GM19035 (cell line): ENCODE measurements around the gene G6PC2.
"Not testable (repeated sequence)": the region's sequence is repeated elsewhere in the genome, so short reads cannot be mapped to it uniquely, and the experiment has no call there.

Experiments used
- ATAC-seq: cut with Tn5 transposase; IDR thresholded peaks from one replicate; pipeline ENCODE4 v1.9.1; 2021; ENCODE audit not compliant: unreplicated experiment

The G6PC2 gene, protein sequence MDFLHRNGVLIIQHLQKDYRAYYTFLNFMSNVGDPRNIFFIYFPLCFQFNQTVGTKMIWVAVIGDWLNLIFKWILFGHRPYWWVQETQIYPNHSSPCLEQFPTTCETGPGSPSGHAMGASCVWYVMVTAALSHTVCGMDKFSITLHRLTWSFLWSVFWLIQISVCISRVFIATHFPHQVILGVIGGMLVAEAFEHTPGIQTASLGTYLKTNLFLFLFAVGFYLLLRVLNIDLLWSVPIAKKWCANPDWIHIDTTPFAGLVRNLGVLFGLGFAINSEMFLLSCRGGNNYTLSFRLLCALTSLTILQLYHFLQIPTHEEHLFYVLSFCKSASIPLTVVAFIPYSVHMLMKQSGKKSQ

DNA sequence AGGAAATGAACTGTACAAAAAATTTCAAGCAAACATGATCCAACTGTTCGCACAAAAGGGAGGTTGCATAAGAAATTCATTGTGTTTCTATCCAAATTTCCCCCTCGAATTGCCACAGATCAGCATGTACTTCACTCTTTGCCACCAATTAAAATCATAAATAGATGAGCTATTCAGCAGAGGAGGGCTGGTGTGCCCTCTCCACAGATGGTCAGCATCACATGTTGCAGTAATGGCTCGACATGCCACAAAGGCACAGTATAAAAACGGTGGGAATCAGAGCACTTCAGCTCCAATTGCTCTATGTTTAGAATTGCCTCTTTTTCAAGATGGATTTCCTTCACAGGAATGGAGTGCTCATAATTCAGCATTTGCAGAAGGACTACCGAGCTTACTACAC, at the start of gene G6PC2:
Gene G6PC2 (plus strand): TSS at position 289 of the 400 bp plus-strand sequence. CDS start 41 bp downstream, at position 330.
- ATAC-seq = no peak

DNA sequence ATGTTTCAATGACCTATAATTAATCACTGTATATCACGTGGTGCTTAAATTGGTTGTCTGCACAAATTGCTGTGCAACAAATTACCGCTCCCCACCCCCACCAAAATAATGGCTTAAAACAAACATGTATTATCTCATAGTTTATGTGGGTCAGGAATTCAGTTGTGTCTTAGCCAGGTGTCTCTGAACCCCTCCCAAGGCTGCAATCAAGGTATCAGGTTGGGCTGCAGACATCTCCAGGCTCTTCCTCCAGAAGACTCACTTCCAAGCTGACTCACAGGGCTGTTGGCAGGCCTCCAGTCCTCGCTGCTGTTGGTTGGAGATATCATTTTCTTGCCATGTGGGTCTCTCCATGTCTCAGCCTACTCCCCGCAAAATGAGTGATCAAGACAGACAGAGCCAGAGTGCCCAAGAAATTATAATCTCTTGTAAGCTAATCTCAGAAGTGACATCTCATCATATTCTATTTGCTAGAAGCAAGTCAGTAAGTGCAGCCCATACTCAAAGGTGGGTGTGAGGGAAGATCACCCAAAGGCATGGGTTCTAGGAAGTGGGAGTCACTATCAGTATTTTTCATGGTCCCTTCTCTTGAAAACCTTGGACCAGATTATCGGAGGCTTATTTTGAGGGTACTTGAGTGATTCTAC, 49.3 kb upstream of the G6PC2 start:
- ATAC-seq = no peak

DNA sequence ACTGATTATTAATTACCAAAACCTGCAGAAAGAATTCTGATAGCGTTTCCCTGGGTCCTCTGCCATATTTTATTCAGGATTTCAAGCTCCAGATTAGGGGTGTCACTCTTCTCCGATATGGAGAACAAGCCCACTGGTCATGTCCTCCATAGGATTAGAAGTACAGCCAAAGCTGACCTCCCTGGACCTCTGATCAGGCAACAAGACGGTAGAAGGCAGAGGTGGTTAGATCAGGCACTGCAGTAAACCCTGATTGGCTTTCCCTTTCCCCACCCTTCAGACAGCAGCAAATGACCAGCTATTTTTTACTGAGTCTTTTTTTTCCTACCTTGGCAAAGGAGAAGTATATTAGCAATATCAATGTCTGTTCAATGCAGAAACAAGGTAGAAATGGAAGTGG, 48.6 kb upstream of the G6PC2 start:
- ATAC-seq = no peak

- ATAC-seq = no peak
Measured at GRCh38 chr2:168853471-168853870, 47.6 kb upstream of the G6PC2 start.

GRCh38 chr2:168854651-168855050, 46.4 kb upstream of the G6PC2 start:
- ATAC-seq = no peak

DNA sequence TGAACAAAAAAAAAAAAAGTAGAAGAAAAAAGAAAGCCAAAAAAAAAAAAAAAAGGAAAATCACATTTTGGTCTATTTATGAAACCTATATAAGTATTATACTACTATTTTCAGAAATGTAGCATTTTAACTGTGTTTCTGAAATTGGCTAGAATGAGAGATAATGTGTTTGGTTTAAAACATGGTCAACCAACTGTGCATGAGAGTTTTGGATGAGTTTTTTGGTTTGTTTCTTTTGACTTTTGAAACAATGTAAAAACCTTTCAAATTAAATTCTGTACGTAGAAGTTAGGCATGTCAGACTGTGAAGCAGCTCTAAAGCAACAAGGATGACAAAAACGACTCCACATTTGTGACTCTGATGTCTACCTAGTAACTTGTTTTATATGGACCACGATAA, 45.5 kb upstream of the G6PC2 start:
- ATAC-seq = no peak

DNA sequence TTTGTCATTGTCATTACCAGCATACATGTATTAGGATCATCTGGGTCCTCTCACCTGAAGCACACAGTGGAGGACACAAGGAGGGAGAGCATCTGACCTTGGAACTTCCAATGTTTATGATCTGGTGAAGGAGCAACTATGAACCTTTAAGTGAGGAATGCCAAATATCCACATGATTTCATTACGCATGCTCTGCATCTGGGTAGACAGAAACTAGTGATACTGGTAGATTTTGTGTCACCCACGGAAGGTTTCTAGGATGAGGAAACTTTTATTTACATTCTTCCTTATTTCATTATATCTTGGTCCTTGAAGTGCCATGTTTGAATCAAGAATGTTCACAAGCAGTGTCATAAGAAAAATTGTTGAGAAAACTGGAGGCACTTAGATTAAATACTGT, 42.9 kb upstream of the G6PC2 start:
- ATAC-seq = no peak

DNA sequence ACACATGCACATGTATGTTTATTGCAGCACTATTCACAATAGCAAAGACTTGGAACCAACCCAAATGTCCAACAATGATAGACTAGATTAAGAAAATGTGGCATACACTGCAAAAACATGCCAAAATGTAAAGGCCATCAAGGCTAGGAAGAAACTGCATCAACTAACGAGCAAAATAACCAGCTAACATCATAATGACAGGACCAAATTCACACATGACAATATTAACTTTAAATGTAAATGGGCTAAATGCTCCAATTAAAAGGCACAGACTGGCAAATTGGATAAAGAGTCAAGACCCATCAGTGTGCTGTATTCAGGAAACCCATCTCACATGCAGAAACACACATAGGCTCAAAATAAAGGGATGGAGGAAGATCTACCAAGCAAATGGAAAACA, 33.9 kb upstream of the G6PC2 start:
- ATAC-seq = not testable (repeated sequence)

- not testable (repeated sequence) for ATAC-seq
Measured at GRCh38 chr2:168870369-168870768, 30.7 kb upstream of the G6PC2 start.

DNA sequence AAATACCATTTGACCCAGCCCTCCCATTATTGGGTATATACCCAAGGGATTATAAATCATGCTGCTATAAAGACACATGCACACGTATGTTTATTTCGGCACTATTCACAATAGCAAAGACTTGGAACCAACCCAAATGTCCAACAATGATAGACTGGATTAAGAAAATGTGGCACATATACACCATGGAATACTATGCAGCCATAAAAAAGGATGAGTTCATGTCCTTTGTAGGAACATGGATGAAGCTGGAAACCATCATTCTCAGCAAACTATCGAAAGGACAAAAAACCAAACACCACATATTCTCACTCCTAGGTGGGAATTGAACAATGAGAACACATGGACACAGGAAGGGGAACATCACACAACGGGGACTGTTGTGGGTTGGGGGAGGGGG, 30.3 kb upstream of the G6PC2 start:
- ATAC-seq = not testable (repeated sequence)

DNA sequence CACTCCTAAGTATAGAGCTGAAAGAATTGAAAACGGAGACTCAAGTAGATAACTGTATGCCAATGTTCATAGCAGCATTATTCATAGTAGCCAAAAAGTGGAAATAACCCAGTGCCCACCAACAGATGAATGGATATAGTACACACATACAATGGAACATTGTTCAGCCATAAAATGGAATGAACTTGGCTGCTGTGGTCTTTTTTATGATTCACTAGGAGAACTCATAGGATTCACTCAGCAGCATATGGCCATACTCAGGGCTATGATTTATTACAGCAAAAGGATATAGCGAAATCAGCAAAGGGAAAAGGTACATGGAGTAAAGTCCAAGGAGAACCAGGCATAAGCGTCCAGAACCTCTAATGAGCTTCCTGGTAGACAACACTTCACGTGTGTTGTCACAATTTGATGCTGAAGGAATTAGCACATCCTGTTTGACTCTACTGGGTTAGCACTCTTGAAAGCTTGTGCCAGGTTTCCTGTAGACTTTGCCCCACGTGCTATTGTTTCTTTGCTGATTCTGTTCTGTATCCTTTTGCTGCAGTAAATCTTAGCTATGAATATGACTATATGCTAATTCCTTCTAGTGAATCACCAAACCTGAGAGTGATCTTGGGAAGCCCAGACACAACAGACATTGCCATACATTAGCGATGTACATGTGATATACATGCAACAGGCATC, 26.6 kb upstream of the G6PC2 start:
- no peak for ATAC-seq

- ATAC-seq = not testable (repeated sequence)
Measured at GRCh38 chr2:168882163-168882562, 18.9 kb upstream of the G6PC2 start.

GRCh38 chr2:168884975-168885374, 16.1 kb upstream of the G6PC2 start:
- no peak for ATAC-seq

GRCh38 chr2:168889635-168890005, 11.5 kb upstream of the G6PC2 start:
- ATAC-seq = no peak

DNA sequence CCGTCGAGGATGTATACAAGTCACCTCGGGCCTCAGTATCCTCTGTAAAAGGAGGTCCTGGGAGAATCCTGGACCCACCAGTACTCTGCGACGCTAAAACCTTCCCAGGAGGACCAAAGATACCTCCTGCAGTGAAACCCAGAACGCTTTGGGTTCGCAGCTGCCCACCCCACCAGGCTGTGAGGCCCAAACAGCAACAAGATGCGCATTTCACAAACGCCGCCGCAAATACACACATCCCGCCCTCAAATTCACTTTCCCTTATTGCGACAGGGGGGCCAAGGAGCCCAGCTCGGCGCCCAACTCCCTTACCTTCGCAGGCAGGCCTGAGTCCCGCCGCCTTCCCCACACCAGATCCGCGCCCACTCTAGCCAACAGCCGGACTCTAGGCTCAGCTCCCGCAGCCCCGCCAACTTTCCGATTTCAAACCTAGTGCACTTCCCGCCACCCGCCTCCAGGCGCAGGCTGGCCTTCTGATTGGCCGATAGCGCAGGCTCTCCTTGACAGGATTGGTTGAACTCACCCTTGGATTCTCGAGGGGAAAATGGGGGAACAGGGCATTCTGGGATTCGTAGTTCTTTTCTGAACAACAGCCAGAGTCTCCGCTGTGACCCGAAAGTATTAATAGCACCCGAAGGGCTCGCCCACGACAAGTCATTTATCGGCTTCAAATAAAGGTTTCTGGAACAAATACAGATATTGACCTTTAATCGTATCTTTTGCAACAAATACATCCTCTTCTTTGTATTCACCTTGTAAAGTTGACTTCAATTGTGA, 10.9 kb upstream of the G6PC2 start, which contains the start of gene SPC25:
Gene SPC25 (minus strand): TSS at position 425 of the 777 bp plus-strand sequence. CDS start 911 bp downstream, outside the sequence.
- peak; percentile 100 for ATAC-seq

- ATAC-seq = no peak
Measured at GRCh38 chr2:168892327-168892726, 8.8 kb upstream of the G6PC2 start.

- no peak for ATAC-seq
Measured at GRCh38 chr2:168894101-168894500, 7.0 kb upstream of the G6PC2 start.

DNA sequence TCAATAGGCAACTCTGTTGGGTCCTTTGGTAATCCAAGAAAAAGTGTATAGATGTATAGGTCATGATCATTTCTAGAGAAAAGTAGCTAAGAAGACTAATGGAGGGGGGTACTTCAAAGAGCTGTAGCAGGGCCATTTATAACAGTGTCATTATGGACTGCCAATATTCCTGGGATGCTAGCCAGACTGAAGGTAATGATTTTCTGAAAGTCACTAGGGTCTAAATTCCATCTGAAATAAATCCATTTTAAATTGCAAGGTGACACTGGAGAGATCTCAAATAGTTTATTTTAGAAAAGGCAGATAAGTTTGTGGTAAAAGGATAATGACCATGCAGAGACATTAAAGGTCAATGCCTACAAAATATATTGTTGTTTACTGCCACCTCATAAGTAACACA, 6.4 kb upstream of the G6PC2 start:
- ATAC-seq = no peak

GRCh38 chr2:168895771-168896170, 5.3 kb upstream of the G6PC2 start:
- ATAC-seq = no peak

DNA sequence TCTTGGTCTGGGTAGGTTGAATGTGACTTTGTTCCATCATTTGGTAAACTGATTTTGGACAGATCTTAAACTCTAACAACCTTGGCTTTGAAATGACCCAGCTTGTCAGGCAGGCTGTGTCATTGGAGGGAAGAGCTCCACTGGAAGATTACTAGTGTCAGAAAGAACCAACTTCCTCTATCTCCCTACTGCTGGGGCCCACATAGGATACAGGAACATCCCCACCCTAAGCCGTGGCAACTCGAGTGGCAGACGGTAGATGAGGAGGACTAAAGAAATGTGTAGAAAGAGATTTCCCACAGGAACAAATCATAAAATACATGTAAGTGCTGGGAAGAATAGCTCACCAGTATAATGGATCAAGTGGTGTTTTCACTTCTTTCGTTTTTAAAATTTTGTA, 4.3 kb upstream of the G6PC2 start:
- no peak for ATAC-seq

DNA sequence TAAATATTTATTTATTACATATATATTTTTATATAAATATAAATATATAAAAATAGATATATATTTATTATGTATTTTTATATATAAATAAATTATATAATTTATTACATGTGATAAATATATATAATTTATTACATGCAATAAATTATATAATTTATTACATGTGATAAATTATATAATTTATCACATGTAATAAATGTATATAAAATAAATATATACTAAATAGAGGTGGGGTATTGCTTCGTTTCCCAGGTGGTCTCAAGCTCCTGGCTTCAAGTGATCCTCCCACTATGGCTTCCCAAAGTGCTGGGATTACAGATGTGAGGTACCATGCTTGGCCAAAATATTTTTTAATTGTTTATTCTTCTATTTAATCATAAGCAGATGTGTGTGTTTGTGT, 3.6 kb upstream of the G6PC2 start:
- ATAC-seq = no peak
